GM21786 (cell line): Measurements from ENCODE around the gene TNFAIP8.

Experiments used
- ATAC-seq: cut with Tn5 transposase; IDR thresholded peaks from one replicate; pipeline ENCODE4 v1.9.1; 2021; ENCODE audit not compliant: unreplicated experiment

Gene TNFAIP8

DNA sequence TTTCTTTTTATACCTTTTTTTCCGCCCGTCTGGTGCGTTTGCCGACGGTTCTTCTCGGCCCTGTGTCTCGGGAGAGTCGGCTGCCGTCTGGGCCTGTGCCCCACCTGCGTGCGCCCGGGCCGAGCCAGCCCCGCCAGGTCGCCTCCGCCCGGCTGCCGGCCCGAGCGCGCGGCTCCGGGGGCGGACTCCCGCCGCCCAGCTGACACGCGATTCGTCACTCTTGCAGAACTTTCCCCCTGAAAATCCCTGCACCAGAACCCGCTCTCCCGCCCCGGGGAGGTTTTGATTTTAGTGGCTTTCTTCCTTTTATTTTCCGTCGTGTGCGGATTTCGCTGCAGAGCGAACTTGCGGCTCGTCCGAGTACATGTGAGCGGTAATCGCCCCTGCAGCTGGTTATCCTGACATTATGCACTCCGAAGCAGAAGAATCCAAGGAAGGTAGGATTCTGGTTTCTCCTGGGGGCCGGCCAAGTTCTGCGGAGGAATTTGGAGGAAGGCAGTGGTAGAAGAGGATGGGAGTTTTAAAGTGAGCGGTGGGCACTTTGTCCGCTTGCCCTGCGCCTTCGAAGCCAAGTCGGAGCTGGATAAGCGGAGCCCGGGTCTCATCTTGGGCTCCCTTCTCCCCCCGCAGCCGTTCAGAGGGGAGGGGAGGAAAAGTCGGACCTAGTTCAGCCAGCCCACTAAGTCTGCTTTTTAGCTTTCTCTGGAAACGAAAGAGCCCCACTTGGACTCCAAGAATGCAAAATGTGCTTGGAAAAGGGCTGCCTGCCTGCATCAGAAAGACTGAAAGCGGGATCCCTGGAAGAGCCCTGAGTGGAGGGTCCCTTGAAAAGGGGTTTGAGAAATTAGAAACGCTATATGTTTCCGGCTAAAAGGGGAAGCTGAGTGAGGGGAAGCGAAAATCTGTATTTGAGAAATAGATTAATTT, at the start of gene TNFAIP8:
TNFAIP8 (plus strand) TSS at position 335 of the 927 bp plus-strand sequence; CDS start at position 407, 72 bp downstream.
- peak; percentile 25 for ATAC-seq

DNA sequence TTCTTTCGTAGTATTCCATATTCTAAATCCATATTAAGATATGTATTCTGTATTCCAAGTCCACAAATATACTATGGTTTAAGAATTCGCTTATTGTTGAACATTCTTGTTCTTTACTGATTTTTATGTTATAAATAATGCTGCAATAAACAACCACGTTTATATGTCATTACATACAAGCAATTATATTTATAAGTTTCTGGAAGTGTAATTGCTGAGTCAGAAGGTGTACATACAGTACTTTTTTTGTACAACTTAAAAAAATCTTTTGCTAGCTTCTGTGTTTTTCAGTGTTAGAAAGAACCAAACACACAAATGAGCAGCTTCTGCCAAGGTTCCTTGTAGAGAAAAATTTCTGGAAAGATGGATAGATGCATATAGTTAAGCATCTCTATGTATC, 48.6 kb upstream of the TNFAIP8 start:
- no peak for ATAC-seq

DNA sequence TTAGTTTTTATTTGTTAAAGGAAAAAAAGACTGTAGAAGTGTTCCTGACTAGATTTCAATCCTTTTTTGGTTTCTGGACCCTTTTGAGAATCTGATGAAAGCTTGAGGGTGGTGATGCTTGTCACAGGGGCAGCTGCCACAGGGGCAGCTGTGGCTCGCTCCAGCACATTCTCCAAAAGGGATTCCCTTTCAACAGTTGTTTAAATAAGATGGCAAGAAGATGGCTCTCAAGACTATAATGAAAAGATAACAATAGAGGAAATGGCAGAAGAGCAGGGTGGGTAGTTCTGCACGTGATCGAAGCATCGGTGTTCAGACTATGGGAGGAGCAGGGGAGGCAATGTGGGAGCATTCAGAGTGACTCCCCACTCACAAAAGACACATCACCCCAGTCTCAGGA, 46.5 kb upstream of the TNFAIP8 start:
- peak; percentile 14 for ATAC-seq

DNA sequence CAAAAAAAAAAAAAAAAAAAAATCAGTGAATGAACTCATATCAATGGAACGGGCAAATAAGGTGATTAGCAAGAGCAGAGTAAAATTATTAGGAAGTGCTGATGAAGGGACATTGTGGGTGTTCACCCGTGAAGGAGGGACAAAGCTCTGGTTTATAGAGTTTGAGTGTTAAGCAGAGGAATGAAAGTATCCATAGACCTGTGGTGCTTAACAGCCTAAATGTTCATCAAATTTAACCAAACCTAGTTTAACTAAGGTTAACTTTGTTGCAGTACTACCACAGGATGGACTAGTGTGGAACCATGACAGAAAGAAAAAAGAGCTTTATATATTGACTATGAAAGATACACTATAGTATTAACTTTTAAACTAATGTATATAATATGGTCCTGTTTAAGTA, 44.1 kb upstream of the TNFAIP8 start:
- no peak for ATAC-seq

DNA sequence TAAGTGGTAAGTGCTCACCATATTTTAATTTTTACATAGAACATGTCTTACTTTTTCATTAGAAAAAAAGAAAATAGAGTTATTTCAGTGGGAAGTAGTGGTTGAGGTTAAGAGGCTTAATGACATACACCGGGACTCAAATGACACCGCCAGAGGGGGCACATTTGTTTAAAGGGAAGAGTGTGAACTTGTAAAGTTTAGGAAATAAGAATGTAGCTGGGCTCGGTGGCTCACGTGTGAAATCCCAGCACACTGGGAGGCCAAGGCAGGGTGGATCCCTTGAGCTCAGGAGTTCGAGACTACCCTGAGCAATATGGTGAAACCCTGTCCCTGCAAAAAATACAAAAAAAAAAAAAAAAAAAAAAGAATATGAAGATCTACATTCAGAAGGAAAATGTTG, 43.4 kb upstream of the TNFAIP8 start:
- ATAC-seq, result no peak

DNA sequence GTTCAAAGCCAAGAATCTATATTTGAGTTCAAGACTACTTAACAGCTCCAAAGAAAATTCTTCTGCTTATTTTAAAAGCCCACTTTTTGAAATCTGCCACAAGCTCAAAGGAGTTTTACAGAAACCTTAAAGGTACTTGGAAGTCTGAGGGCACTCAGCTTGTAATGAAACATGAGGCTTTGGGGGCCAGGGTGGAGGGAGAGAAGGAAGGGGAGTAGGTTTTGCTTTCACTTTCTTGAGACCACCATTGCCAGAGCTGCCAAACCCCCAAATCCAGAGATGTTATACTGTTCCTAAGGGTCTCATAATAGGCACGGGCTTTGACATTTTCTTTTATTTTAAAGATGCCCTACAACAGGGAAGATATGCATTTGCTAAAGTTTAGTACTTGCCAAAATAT, 42.6 kb upstream of the TNFAIP8 start:
- ATAC-seq, result no peak

DNA sequence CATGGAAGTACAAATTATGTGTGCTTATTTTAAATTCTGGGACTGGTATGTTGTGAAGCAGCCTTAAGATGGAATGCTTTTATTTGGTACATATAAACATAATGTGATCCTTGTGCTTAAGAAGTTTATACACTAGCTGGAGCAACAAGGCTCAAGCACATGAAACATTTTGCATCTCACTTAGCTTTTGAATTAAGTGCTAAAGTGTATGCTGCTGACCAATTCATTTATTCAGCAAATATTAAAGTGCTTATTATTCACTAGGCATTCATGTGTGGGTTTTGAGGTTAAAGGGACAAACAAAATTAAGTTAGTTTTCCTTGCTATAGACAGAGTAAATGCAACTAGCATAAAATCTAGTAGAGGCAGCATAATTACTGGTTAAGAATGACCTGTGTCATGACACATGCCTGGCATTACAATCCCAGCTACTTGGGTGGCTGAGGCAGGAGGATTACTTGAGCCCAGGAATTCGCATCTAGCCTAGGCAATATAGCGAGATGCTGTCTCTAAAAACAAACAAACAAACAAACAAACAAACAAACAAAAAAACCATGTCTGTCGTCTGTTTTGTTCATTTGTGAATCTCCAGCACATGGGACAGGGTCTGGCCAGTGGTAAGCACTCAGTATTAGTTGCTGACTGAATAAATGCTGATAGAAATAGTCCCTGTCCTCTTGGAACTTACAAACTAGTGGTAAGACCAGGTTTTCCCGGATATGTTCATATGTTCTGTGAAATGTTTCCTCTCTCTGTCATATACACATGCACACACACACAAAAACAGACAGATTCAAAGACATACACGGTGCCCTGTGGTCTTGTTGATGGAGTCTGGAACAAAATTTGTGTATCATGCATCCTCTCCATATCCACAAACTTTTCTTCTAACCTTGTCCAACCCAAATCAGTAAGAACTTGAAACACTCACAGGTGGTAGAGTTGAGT, 41.9 kb upstream of the TNFAIP8 start:
- no peak for ATAC-seq

DNA sequence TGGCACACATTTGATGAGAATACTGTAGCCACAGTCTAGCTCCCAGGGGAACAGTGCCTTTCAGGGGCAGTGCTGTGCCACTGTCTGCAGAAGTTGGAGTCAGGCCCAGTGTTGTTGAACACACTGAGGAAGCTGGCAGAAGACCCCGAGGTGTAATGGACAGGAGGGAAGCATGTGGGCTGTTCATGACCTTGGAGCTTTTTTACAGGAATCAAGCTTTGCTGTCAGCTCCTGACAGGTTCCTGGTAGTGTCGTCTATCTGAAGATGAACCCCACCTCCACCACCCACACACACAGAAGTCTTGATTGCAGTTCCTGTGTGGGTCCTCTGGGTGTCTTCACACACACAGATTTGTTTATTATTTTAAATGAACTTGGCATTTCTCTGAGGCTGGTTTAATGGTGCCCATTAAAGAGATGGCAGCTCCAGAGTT, 40.3 kb upstream of the TNFAIP8 start:
- peak; percentile 75 for ATAC-seq

DNA sequence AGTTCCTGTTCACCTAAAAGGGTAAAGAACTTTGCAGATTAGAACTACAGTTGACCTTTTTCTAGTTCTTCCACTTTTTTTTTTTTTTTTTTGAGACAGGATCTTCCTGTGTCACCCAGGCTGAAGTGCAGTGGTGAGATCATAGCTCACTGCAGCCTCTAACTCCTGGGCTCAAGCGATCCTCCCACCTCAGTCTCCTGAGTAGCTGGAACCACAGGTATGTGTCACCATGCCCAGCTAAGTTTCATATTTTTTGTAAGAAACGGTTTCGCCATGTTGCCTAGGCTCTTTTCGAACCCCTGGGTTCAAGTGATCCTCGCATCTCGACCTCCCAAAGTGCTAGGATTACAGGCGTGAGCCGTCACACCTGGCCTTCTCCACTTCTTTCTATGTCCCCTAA, 39.7 kb upstream of the TNFAIP8 start:
- ATAC-seq, result no peak

DNA sequence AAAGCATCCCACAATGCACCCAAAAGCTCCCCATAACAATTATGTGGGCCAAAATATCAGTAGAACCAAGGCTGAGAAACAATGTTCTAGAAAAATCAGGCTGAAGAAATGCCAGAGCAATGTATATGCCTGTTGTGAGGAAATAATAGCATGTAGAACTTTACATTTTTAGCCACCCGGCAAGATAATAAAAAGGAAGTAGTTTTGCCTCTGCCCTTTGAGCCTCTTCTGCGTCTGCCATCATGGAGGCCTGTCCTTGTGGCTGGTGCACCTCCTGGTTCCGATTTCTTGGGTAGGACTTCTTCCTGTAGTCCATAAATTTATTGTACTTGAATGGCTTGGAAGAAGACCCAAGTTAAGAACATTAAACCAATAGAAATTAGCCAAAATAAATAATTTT, 38.9 kb upstream of the TNFAIP8 start:
- no peak for ATAC-seq

DNA sequence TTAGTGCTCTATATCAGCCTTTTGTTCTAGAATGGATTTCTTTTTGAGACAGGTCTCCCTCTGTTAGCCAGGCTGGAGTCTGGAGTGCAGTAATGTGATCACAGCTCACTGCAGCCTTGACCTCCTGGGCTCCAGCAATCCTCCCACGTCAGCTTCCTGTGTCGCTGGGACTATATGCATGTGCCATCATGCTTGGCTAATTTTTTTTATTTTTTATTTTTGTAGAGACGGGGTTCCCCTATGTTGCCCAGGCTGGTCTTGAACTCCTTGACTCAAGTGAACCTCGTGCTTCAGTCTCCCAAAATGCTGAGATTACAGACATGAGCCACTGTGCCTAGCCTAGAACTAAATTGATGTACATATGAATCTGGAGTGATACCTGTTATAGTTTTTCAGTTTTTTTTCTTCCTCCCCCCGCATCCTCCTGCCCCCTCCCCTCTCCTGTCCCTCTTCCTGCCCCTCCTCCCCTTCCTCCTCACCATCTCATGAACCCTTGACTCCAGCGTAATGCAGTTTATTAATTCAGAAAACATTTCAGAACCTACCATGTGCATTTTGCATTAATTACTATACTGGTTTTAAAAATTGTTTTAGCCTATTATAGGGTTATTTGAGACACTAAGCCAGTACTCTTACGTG, 37.4 kb upstream of the TNFAIP8 start:
- peak; percentile 33 for ATAC-seq

DNA sequence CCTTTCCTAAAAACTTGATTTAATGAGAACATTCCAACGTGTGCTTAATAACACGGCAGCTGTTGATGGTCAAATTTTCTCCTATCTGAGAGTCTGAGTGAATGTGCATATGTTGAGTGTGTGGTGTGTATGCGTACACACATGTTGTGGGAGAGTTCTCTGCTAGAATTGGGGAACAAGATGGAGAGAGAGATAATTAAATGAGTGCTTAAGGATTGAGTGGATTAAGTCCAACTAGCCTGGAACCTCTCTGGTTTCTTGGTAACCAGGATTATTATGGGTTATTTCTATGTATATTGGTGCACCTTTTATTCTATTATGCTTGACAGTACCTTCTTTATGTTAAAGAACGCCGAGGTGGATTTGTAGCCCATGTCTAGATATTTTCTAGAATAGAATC, 36.4 kb upstream of the TNFAIP8 start:
- ATAC-seq, result no peak

DNA sequence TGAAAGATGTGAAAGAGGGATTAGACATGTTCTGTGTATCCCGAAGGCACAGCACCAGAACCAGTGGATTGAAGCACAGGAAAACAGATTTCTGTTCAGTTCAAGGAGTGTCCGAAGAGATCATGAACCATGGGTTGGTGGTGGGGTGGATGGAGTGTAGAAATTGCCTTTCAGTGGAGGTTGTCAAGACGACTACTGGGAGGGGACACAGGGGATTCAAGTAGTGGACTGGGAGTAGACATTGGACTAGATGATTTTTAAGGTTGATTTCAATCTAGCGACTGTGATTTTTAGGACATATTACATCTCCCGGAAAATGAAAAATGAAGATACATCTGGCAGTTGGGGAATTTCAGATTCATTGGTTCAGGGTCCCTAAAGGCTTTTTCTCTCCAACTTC, 35.9 kb upstream of the TNFAIP8 start:
- no peak for ATAC-seq

DNA sequence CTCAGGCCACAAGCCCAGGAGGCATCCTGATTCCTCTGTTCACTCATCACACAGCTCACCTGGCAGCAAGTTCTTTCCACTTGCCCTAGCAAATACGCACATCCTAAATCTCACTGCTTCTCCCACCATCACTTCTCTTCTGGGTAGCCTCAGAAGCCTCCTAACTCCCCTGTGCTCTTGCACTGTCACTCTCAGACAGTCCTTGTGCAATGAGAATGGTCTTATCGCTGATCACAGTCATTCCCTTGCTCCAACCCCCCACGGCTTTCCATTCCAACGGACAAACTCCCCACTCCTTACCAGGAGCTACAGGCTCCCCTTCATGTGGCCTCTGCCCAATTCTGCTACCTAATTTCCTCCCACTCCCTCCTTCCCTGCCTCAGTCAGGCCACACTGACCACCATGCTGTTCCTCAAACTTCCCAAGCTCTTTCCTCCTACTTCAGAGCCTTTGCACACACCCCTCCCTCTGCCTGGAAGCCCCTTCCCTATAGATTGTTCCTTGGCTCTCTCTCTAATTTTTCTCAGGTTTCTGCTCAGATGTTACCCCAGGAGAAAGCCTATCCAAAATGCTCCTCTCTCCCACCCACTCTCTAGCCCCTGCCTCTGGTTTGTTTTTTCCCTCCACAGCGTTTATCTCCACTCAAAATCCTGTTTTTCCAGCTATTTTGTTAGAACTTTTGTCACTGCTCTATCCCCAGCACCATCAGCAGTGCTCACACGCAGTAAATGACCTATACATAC, 34.1 kb upstream of the TNFAIP8 start:
- ATAC-seq, result no peak

DNA sequence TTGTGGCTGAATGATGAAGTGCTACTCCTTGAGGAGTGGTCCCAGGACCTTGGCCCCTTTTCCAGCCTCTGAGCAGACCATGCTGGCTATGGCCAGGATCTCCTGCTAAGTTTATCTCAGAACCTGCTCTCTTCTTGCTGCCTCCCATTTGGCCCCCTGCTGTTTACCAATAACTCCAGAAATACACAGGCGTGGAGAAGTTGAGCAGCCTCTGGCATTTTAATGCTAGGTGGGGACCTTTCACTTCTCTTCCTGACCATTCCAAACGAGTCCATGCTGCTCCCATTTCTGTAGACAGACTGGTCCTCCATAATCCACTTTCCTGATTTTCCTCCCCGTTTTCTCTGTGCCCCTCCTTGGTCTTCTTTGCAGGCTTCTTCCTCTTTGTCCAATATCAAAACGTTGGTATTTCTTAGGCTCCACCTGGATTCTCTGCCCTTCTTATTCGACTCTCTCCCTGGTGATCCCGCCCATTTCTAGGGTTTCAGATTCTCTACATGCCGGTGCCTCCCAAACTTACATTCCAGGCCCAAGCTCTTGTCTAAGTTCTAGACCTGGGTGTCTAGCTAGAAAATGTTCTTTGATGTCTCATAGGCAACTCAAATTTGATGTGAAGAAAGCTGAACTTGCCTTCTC, 33.4 kb upstream of the TNFAIP8 start:
- ATAC-seq, result no peak

DNA sequence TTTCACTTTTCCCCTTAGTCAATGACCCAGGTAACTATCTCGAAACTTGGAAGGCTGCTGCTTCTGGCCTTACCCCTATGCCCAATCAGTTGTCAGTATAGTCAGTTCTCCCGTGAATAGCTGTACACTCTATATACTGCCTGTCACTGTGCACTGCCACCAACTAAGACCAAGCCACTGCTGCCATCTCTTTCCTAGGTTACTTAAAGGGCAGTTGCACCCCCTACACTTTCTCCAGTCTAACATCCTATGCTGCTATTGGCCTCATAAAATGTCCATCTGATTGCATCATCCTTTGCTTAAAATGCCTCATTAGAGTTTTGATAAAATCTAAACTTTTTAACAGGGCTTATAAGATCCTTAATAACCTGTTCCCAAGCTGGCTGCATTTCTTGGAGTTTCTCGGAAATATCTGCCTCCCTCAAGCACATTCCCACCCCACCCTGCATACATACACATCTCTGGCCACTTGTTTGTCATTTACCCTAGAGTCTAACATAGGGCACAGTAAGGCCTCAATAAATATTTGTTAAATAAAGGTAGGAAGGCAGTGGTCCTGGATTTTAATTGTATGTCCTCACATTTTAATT, 32.8 kb upstream of the TNFAIP8 start:
- peak; percentile 42 for ATAC-seq

DNA sequence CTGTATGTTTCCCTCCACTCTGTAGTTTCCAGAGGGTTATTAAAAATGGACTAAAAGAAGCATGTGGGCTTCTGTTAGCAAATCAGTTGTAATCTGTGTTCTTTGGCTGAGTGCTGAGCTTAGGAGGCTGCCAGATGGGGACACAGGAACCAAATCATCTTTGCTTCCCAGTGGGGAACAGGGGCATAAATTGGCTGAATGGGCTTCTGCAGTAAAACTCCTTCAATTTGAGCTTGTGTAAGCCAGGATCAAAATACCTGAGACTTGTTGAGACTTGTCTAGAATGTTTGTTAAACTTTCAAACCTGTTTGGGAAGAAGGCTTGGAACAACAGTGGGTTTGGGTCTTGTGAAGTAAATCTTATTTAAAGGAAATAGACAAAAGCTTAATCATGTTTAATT, 32.2 kb upstream of the TNFAIP8 start:
- no peak for ATAC-seq

DNA sequence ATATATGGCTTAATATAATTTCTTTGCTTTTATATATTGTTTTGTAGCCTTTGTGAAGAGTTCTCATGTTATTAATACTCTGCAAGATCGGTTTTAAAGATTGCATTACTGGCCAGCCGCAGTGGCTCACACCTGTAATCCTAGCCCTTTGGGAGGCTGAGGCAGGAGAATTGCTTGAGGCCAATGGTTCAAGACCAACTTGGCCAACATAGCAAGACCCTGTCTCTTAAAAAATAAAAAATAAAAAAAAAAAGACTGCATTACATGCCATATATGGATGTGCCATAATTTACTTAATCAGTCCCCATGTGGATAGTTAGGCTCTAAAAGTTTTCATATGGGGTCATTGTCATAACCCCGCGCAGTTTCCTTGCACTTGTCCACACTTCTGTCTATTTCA, 31.0 kb upstream of the TNFAIP8 start:
- ATAC-seq, result no peak

DNA sequence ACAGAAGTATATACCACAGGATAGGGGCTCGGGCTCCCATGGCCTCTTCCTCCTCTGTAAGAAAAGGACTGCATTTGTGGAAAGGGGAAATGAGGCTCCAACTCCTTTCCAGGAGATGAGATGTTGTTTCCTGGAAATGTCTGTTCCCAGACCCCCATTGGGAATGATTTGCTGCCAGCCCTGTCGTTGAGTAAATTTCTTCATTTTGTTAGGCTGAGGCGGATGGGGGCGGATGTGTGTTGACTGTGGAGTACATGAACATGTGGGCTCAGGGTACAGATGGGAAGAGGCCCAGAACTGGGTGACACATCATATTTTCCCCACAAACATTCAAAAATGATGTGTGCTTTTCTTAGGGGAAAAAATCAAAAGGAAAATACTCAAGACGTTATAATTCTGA, 28.8 kb upstream of the TNFAIP8 start:
- ATAC-seq, result no peak
